DND-41 (cell line): ENCODE data around the gene ARNT2.

Experiments
- ATAC-seq: fragments of 200-7000 bp; cut with Tn5 transposase; 3 replicates; pipeline ENCODE4 v1.9.1; 2021; ENCODE audit warnings: low read depth; ENCODE audit not compliant: insufficient read depth
- DNase-seq: peaks from one replicate; pipeline ENCODE4 v3.0.0-alpha.2; 2020
- H2AFZ ChIP-seq: 2 replicates; pipeline ENCODE4 v1.6.0; 2012; ENCODE audit warnings: low read depth, low read length
- H3K27ac ChIP-seq: 2 replicates; pipeline ENCODE4 v1.5.1; 2012; ENCODE audit warnings: low read length, inconsistent platforms
- H3K27me3 ChIP-seq: fragments of 200-600 bp; sonication (generic); 2 replicates; pipeline ENCODE4 v1.6.0; 2012; ENCODE audit warnings: low read length, mild to moderate bottlenecking, inconsistent platforms; ENCODE audit not compliant: insufficient read depth, poor library complexity
- H3K36me3 ChIP-seq: 2 replicates; pipeline ENCODE4 v1.5.1; 2012; ENCODE audit warnings: low read length, inconsistent platforms; ENCODE audit not compliant: insufficient read depth
- H3K4me1 ChIP-seq: 2 replicates; pipeline ENCODE4 v1.5.1; 2012; ENCODE audit warnings: mild to moderate bottlenecking, low read length; ENCODE audit not compliant: insufficient read depth
- H3K4me2 ChIP-seq: 2 replicates; pipeline ENCODE4 v1.6.0; 2012; ENCODE audit warnings: mild to moderate bottlenecking, moderate library complexity, low read length, inconsistent platforms; ENCODE audit not compliant: insufficient read depth
- H3K4me3 ChIP-seq, 2 experiments: fragments of 200-600 bp in 1 of 2; shearing (Covaris generic) in 1 of 2; 2 replicates each; pipeline ENCODE4 v1.5.1; 2012 to 2016; ENCODE audit warnings: inconsistent platforms in 2 of 2, low read length in 2 of 2, mild to moderate bottlenecking in 2 of 2, low read depth in 1 of 2, moderate library complexity in 1 of 2
- H3K79me2 ChIP-seq: 2 replicates; pipeline ENCODE4 v1.6.0; 2012; ENCODE audit warnings: low read length, inconsistent platforms; ENCODE audit not compliant: insufficient read depth
- H3K9ac ChIP-seq: 2 replicates; pipeline ENCODE4 v1.6.0; 2012; ENCODE audit warnings: low read depth, mild to moderate bottlenecking, inconsistent platforms, low read length, moderate library complexity
- H3K9me3 ChIP-seq: 2 replicates; pipeline ENCODE4 v1.5.1; 2012; ENCODE audit warnings: low read length, moderate library complexity, mild to moderate bottlenecking, inconsistent platforms; ENCODE audit not compliant: insufficient read depth, severe bottlenecking
- H4K20me1 ChIP-seq: 2 replicates; pipeline ENCODE4 v1.6.0; 2012; ENCODE audit warnings: low read length; ENCODE audit not compliant: insufficient read depth
- EZH2 ChIP-seq: IDR thresholded peaks from 3 replicates; pipeline ENCODE4 v1.6.1; 2012; ENCODE audit warnings: borderline replicate concordance, low read depth, mild to moderate bottlenecking, moderate library complexity, low read length, inconsistent platforms; ENCODE audit not compliant: severe bottlenecking
- TF ChIP-seq, protein P1 (sequence below): IDR thresholded peaks from 2 replicates; pipeline ENCODE4 v1.5.1; 2012; ENCODE audit warnings: borderline replicate concordance, low read length, moderate library complexity, mild to moderate bottlenecking; ENCODE audit not compliant: poor library complexity, severe bottlenecking; ENCODE audit errors: extremely low read depth

Gene ARNT2

DNA sequence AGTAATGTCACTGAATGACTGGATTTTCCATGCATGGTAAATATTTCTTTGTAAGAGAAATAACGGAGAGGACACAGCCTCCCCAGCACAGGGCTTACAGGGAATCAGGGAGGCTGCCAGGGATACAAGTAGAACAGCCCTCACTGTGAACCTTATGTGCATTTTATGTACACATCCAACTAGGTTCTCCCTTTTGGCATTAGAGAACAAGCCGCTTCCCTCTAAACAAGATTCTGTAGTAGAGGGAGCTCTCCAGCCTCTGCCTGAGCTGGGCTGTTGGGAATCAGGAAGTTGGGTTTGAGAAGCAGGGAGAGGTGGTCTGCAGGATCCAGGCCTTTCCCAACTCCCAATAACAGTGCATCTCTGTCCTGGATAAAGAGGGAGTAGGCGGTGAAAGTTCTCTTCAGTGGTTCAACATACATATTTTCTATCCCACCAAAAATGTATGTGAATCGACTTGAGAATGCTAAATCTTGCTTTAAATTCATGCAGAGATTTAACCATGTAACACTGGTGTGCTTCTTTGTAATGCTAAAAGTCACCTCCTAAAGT, 83.7 kb downstream of the ARNT2 start:
- Histone ChIP-seq H2AFZ (no peak overlapping the region), H3K36me3 (no peaks in the 10 kb centered on the region), H3K27me3 (peaks cover 3% of the 10 kb centered on the region), H3K9ac (no peak overlapping the region), H3K9me3 (no peaks in the 10 kb centered on the region), H3K4me2 (no peak overlapping the region), H3K4me3 (no peak overlapping the region), H3K27ac (no peak overlapping the region), H3K79me2 (no peaks in the 10 kb centered on the region), H4K20me1 (no peaks in the 10 kb centered on the region), H3K4me1 (no peaks in the 10 kb centered on the region)
- ATAC-seq, result no peak
- TF ChIP-seq, protein P1, sequence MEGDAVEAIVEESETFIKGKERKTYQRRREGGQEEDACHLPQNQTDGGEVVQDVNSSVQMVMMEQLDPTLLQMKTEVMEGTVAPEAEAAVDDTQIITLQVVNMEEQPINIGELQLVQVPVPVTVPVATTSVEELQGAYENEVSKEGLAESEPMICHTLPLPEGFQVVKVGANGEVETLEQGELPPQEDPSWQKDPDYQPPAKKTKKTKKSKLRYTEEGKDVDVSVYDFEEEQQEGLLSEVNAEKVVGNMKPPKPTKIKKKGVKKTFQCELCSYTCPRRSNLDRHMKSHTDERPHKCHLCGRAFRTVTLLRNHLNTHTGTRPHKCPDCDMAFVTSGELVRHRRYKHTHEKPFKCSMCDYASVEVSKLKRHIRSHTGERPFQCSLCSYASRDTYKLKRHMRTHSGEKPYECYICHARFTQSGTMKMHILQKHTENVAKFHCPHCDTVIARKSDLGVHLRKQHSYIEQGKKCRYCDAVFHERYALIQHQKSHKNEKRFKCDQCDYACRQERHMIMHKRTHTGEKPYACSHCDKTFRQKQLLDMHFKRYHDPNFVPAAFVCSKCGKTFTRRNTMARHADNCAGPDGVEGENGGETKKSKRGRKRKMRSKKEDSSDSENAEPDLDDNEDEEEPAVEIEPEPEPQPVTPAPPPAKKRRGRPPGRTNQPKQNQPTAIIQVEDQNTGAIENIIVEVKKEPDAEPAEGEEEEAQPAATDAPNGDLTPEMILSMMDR, result no peak
- no peak for TF ChIP-seq EZH2
- no peak for DNase-seq

DNA sequence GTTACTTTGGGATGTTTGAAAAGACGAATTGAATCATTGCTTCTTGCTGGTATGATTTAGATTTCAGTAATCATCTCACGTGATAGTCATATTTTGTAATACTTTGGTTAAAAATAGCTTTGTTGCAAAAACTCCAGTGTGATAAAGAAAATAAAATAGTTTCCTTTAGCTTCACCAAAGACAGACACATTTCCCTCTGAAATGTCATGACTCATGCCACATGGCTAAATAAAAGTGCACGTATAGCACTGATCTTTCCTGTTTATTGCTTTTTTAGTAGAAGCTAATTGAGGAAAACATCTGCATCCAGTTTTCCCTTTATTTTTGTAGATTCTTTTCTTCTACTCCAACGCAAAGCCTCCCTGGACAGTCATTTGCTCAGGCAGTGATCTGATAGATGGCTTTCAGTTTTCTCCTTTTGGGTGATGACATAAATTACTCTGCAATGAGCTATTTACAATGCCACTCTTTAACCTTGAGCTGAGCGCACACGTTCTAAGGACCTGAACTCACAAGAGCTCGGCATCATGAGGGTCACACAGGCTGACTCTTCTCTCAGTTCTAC, 84.9 kb downstream of the ARNT2 start:
- Histone ChIP-seq H2AFZ (no peak overlapping the region), H3K27ac (no peak overlapping the region), H3K9ac (no peak overlapping the region)

DNA sequence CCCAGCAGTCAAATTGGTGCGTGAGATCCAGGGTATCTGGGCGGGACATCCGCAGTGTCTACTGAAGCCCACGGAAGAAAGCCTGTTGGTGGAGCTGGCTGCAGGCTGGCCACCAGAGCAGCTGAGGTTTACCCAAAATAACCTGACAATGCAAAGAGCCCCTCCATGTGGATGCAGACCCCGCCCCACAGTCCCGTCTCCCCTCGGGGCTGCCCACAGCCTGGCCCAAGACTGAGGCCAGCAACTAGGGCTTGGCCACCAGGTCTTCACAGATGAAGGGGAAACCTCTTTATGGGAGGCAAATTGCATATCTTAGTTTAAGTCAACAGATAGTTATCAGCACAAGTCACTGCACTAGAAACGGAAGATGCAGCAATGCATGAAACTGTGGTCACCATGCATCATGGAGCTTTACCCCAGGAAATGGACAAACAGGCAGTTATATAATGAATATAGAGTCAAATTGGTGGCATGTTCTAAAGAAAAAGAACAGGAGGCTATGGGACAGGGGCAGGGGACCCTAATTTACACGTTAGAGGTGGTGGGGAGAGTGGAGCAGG, 86.3 kb downstream of the ARNT2 start:
- TF ChIP-seq, protein P1, result no peak
- no peak for TF ChIP-seq EZH2

More for the DNA sequence above, 84.9 kb downstream of the ARNT2 start:
- Histone ChIP-seq H3K4me2 (no peak overlapping the region), H4K20me1 (no peaks in the 10 kb centered on the region), H3K4me3 (no peak overlapping the region), H3K36me3 (no peaks in the 10 kb centered on the region), H3K27me3 (peaks cover 3% of the 10 kb centered on the region), H3K4me1 (no peaks in the 10 kb centered on the region), H3K9me3 (no peaks in the 10 kb centered on the region), H3K79me2 (no peaks in the 10 kb centered on the region)
- ATAC-seq (no peak), DNase-seq (no peak)
- TF ChIP-seq, protein P1, result no peak
- no peak for TF ChIP-seq EZH2

More for the DNA sequence above, 86.3 kb downstream of the ARNT2 start:
- Histone ChIP-seq H3K4me1 (no peaks in the 10 kb centered on the region), H3K27me3 (peaks cover 3% of the 10 kb centered on the region), H3K27ac (no peak overlapping the region), H3K36me3 (no peaks in the 10 kb centered on the region), H3K4me3 (no peak overlapping the region), H2AFZ (no peak overlapping the region), H3K79me2 (no peaks in the 10 kb centered on the region), H3K9ac (no peak overlapping the region), H4K20me1 (no peaks in the 10 kb centered on the region), H3K4me2 (no peak overlapping the region), H3K9me3 (no peaks in the 10 kb centered on the region)
- ATAC-seq (no peak), DNase-seq (no peak)
